ENCODE data around the gene PVR.

PVR gene, protein sequence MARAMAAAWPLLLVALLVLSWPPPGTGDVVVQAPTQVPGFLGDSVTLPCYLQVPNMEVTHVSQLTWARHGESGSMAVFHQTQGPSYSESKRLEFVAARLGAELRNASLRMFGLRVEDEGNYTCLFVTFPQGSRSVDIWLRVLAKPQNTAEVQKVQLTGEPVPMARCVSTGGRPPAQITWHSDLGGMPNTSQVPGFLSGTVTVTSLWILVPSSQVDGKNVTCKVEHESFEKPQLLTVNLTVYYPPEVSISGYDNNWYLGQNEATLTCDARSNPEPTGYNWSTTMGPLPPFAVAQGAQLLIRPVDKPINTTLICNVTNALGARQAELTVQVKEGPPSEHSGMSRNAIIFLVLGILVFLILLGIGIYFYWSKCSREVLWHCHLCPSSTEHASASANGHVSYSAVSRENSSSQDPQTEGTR

DNA sequence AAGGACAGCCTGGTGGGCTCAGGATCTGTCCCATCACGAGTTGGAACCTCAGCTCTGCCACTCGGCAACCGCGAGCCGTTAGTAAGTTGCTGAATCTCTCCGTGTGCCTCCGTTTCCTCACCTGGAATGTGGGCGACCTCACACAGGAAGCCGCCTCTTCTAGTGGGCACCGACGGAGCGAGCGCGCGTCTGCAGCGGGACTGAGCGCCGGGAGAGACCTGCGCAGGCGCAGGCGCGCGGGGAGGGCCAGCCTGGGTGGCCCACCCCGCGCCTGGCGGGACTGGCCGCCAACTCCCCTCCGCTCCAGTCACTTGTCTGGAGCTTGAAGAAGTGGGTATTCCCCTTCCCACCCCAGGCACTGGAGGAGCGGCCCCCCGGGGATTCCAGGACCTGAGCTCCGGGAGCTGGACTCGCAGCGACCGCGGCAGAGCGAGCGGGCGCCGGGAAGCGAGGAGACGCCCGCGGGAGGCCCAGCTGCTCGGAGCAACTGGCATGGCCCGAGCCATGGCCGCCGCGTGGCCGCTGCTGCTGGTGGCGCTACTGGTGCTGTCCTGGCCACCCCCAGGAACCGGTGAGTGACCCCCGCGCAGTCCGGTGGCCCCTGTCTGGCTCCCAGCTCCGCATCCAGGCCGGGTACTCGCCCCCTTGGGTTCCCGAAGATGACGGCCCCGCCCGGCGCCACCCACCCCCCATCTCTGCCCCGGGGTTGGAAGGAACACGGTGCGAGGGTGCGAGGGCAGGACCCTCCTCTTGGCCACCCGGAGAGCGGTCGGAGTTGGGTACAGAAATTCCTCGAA is at the start of gene PVR:
TSS of gene PVR (plus strand) at position 306 of the 797 bp plus-strand sequence. CDS start at position 493, 187 bp downstream.
- DNase-seq (ENCODE audit: low spot score) = peak; percentile 98

DNA sequence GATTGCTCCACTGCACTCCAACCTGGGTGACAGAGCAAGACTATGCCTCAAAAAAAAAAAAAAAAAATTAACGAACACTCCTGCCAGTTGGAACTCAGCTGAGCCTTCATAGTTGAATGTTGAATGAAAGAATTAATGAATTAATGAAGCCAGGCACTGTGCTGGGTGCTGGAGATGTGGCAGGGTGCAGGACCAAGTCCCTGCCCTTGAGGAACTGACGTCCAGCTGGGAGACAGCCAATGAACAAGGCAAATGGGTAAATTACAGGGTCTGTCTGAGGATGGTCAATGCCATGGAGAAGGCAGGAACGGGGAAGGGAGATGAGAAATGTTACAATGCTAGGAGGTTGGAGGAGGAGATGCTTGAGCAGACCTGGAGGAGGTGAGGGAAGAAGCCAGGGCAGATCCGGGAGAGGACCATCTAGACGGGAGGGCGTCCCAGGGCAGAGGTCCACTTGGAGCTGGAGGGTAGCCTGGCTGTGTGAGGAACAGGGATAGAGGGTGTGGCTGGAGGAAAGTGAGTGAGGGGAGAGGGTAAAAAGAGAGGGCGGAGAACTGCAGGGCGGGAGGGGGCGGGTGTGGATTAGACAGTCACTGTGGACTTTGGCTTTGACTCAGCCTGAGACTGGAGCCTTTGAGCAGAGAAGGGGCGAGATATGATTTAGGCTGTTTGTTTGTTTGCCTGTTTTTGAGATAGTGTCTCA is 47.1 kb upstream of the PVR start:
- no peak for DNase-seq (ENCODE audit: low spot score)

DNA sequence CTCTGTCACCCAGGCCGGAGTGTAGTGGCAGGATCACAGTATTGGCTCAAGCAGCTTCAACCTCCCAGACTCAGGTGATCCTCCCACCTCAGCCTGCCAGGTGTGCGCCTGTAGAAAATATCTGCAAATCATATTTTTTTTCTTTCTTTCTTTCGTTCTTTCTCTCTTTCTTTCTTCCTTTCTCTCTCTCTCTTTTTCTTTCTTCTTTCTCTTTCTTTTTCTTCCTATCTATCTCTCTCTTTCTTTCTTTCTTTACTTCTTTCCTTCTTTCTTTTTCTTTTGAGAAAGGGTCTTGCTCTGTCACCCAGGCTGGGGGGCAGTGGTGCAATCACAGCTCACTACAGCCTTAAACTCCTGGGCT is 46.6 kb upstream of the PVR start:
- DNase-seq (ENCODE audit: low spot score) = no peak

DNA sequence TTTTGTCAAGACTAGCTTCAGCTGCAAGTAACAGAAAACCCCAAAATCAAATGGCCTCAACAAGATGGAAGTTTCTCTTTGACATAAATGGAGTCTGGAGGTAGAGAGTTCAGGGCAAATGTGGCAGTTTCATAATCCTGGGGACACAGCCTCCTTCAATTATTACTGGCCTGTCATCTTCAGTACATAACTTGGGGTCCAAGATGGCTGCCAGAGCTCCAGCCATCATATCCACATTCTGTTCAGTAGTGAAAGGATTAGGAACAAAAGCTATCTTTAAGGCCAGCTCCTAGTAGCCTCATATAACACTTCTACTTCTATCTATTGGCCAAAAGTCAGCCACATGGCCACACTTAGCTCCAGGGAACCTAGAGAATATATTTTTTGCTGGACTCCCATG is 45.4 kb upstream of the PVR start:
- DNase-seq (ENCODE audit: low spot score) = no peak

DNA sequence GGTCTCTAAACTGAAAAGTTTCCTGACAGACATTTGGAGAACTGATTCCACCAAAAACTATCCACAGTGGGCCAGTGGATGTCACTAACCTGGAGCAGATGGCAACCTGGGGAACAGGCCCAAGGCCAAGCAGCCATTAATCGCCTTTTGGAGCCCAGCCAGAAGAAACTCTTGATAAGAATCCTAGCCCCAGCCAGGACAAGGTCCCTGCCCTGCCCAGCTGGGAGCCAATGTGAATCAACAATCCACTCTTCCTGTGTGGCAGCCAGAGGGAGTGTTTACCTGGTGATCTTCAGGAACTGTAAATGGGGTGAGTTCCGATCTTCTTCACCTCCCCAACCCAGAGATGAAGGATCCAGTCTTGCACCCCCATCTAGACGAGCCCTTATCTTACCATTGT is 44.8 kb upstream of the PVR start:
- no peak for DNase-seq (ENCODE audit: low spot score)

DNA sequence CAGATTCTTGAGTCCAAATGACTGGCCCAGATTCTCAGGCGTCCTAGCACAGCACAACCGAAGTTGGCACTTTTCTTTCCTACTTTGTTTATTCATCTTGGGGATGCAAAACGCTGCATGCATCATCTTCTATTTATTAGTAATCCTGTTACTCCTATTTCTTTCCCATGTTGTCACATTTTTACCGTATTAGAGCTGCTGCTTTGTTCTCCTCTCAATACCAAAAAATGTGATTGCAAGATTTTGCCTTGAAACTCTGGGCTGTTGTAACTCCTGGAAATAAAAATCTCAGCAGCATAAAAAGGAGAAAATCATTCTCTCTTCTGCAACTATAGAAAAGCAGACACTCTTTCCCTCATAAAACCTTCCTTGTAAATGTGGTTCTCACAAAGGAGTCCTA is 43.2 kb upstream of the PVR start:
- no peak for DNase-seq (ENCODE audit: low spot score)

DNA sequence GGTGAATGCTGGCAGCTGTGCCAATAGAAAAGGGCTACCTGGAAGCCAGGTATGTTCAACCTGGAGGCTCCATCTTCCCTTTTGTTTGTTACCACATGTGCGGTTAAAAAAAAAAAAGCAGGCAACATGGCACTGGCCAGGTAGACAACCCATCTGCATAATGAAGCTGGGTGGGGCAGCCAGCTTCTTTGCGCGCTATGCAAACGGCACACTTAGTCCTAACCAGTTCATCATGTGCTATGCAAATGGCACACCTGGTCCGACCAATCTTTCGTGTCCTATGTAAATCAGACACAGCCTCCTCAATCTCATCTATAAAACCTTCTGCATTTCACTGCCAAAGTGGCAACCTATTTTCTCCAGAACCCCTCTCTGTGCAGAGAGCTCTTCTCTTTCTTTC is 41.6 kb upstream of the PVR start:
- no peak for DNase-seq (ENCODE audit: low spot score)

DNA sequence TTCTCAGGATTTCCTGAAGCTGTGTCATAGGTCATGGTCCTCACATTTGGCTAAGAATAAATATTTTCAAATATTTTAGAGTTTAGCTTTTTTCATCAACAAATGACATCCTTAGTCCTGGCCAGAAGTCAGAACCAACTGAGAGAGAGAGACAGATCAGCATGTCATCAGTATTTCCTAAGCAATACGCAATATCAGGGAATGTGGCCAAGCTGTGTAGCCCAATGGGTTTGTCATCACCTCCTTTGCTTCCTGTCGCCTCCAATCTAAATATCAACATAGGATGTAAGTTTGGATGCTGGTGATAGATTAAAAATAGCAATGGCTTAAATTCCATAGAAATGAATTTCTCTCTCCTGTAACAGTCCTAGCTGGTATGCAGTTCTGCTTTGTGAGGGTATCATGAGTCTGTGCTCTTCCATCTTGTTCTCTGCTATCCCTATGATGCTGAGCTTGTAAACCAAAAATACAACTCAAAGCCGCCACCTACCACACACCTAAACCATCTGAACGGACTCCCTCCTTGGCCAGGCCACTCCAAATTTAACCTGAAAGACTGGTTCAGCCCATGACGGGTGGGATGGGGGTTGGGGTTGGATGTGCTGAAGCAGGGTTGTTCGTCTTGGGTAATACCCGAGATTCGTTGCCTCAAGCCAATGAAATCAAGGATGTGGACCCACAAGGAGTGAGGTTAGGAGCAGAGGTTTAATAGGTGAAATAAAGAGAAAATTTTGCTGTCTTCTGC is 40.3 kb upstream of the PVR start:
- DNase-seq (ENCODE audit: low spot score) = peak; percentile 87

DNA sequence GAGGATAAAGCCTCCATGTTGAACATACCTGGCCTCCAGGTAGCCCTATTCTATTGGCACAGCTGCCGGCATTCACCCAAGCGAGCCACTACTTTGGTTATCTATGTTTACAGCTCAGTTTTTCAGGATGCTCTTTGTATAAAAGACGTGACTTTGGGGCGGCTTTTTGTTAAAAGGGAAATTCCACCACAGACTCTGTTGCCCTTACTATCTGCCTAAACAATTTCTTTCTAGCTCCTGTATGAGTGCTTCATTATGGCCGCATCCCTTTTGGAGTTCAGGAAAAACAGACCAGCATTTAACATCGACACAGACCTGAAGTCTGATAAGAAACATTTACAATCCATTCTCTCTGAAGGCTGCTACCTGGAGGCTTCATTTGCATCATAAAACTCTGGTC is 39.5 kb upstream of the PVR start:
- DNase-seq (ENCODE audit: low spot score) = no peak

DNA sequence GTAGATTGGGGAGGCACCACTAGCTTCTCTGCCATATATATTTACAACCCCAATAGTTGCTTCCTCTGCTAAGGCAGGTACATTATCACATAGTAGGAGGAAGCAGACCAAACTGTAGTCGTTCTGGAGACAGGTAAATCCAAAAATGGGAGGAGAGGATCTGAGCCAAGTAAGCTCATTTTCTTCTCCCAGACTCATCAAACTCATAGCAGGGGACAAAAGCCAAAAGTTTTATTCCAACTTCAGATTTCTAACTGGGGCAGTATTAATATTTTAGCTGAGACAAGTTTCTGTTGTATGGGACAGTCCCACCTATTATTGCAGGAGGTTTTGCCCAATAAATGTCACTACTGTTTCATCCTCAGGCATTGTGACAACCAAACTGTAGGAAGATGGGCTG is 38.2 kb upstream of the PVR start:
- DNase-seq (ENCODE audit: low spot score) = no peak

DNA sequence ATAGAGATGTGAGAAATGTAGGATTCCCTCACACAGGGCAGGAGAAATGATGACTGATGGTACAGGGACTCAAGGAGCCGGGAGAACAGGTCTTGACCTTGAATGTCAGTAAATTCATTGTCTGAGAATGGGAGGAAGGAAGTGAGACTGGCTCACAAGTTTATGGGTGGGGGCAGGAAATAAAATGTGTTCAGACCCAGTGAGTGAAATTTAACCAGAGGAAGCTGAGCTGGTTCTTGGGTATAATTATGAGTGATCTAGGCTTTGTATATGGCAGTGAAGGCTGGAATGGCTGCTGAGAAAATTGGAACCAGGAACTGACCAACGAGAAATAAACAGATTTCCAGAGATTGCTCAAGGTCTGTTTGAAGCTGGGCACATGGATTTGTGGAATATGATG is 36.7 kb upstream of the PVR start:
- DNase-seq (ENCODE audit: low spot score) = no peak

DNA sequence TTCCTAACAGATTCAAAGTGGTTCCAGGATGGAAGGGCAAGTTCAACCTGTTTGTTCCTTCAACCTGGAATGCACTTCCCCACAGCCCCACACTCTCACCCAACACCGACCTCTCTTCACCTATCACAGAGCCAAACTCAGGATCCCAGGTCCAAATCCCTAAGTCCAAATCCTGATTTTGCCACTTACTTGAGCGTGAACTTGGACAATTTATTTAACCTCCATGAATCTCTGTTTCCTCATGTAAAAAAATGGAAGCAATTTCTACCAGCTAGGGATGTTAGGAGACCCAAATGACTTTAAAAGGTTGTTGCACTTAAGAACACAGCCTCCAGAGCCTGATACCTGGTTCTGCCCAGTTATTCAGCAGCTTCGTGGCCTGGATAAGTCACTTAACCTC is 35.8 kb upstream of the PVR start:
- DNase-seq (ENCODE audit: low spot score) = no peak

DNA sequence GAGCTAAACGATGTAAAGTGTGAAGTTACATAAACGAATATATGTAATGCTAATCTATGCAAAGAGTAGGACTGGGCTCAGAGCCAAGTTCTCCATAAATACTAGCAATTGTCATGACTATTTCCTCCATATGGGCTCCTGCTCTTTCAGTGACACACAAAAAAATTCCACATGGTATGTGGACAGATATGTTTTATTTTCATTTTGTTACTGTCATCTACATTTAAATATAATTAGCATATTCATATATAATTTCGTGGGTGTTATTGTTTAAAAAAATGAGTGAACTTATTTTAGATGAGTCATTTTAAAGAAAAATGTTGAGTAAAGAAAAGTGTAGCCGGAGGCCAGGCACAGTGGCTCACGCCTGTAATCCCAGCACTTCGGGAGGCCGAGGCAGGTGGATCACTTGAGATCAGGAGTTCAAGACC is 35.3 kb upstream of the PVR start:
- no peak for DNase-seq (ENCODE audit: low spot score)

DNA sequence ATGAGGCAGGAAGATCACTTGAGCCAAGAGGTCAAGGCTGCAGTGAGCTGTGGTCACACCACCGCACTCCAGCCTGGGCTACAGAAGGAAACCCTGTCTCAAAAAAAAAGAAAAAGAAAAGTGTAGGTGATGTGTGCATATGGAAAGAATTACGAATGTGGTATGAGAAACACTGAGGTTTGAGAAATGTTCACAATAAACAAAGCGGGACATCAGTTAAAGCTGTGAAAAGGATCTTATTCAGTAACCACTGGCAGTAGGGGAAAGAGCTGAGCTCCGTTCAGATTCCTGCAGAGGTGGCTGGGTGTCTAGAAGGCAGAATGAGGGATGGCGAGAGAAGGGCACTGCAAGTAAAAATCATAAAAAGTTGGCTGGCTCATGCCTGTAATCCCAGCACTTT is 34.5 kb upstream of the PVR start:
- no peak for DNase-seq (ENCODE audit: low spot score)

DNA sequence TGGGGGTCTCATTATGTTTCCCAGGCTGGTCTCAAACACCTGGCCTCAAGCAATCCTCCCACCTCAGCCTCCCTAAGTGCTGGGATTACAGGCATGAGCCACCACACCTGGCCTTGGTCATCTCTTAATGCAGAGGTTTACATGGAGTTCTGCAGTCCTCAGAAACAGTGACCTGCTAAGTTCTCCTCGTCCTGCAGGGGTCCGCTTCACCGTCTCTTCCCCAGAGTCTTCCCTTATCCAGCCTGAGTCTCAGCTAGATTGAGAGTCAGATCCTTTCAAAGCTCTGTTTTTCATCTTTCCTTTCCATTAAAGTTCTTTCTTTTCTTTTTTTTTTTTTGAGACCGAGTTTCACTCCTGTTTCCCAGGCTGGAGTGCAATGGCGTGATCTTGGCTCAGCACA is 33.2 kb upstream of the PVR start:
- DNase-seq (ENCODE audit: low spot score) = peak; percentile 55

DNA sequence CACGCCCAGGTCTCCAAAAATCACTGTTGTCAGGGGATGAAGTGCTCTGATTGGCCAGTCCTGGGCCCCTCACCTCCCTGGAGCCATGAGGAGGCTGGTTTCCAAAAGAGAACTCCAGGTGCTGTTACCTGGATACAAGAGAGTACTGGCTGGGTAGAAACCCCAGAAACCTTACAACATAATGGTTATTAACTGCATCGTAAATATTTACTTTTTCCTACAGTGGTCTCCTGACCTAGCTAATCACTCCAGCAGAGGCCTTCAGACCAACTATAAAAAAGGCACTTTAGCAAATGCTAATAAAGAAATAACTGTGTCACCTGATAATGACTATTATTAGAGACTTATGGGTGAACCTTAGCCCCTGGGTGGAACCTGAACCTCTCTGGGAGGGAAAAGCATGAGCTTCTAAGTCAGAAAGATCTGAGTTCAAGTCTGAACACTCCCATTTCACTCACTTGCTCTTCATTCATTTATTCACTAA is 31.9 kb upstream of the PVR start:
- no peak for DNase-seq (ENCODE audit: low spot score)

DNA sequence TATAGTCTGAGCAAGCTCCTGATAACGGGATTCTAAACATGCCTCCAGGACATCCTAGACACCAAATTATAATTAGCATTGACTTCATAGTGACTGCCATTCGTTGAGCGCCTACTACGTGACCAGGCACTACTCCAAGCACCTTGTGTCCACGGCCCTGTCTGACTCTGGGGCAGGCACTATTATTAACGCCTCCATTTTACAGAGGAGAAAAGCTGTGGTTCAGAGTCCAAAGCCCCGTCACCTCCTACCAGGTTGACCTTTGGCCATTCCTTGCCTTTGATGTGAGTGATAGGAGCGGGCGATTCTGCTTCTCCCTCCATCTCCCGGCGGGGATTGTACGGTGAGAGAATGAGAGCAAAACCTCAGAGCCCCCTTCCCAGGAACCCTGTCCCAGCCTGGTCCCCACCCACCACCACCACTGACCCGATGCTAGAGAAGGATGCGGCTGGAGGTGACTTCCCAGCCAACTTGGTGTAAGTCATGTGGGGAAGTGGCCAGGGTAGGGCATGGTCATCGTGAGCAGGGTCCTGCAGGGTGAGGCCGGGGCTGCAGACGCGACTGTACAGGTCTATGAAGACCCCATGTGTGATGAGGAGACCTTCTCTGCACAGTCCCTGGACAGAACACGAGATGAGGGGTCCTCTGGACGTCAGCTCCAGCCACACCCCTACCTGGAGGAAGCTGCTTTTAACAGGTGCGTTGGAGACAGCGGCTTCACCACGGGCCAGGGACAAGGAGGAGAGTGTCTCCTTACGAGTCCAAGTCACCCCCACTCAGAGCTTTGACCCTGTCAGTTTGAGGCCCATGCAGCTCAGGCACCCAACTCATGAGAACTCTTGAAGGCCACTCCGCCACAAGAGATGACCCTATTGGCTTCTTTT is 30.2 kb upstream of the PVR start, which contains the start of gene IGSF23:
TSS of gene IGSF23 (plus strand) at position 269 of the 884 bp plus-strand sequence. CDS start at position 352, 83 bp downstream.
- no peak for DNase-seq (ENCODE audit: low spot score)

DNA sequence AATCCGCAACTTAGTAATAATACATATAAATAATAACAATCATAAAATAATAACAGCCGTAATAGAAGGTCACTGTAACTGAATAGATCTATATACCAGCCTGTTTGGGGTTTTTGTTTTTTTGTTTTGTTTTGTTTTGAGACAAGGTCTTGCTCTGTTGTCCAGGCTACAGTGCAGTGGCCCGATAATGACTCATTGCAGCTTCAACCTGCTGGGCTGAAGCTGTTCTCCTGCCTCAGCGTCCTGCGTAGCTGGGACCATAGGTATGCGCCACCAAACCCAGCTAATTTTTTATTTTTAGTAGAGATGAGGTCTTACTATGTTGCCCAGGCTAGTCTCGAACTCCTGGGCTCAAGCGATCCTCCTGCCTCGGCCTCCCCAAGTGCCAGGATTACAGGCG is 29.4 kb upstream of the PVR start:
- DNase-seq (ENCODE audit: low spot score) = no peak

DNA sequence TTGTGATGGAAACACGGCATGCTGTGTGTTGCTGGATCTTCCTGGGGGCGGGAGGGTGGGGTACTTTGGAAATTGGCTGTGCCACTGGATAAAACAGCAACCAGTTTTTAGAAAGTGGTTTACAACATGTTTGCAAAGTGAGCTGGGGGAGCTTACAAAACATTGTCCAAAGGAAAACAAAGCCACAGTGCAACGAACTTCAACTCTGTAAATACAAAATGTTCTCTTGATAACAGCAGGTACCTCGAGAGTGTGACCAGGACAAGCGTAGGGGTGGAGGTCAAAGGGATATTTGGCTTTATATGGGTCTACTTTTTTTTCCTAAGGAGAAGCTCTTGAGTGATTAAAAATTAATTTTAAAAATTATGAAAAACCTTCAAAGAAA is 27.9 kb upstream of the PVR start:
- no peak for DNase-seq (ENCODE audit: low spot score)

DNA sequence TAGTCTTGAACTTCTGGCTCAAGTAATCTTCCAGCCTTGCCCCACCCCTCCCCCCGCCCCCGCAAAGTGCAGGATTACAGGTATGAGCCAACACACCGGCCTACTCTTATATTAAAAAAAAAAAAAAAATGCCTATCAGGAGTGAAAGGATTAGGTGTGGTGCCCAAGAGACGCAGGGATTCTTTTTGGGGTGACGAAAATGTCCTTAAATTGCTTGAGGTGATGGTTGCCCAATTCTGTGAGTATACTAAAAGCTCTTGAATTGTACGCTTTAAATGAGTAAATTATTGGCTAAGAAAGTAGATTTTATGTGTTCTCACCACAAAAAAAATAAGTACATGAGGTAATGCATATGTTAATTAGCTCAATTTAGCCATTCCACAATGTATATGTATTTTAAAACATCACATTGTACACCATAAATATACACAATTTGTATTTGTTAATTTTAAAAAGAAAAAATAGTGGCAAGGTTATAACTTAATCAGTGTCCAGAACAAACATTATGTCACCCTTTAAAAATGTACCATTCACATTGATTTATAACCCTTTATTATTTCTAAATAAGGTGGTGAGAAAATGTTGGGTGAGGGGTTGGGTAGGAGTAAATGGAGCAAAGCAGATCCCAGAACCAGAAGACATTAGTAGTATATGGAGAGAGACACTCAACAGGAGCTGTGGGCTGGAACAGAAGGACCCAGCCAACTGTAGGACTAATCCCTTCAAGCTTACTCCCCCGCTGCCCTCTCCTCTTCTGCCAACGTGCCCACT is 26.4 kb upstream of the PVR start:
- no peak for DNase-seq (ENCODE audit: low spot score)
